GM23338 (cell line): Measurements from ENCODE around the gene PARVA. TPM values are rescaled to one million over a fixed set of nuclear protein-coding genes. Genes with fewer than 3 reads are reported as not detected.
"Not testable (repeated sequence)": the region's sequence is repeated elsewhere in the genome, so short reads cannot be mapped to it uniquely, and the experiment has no call there.

ENCODE experiments used
- ATAC-seq: fragments of 200-7000 bp; cut with Tn5 transposase; 3 replicates; pipeline ENCODE4 v1.9.1; 2020
- DNase-seq: peaks from one replicate; pipeline ENCODE4 v3.0.0-alpha.2; 2015; ENCODE audit warnings: low spot score
- H2AFZ ChIP-seq: fragments of 200-600 bp; sonication (generic); 2 replicates; pipeline ENCODE4 v1.8.0; 2016; ENCODE audit warnings: antibody characterized with exemption, mild to moderate bottlenecking, moderate library complexity
- H3F3A ChIP-seq: fragments of 200-600 bp; sonication (generic); replicated peaks from 2 replicates; pipeline ENCODE4 v1.8.0; 2017; ENCODE audit warnings: antibody characterized with exemption, mixed run types, low read depth
- H3K27ac ChIP-seq: fragments of 200-600 bp; sonication (generic); 2 replicates; pipeline ENCODE4 v1.6.1; 2016; ENCODE audit warnings: low read depth
- H3K27me3 ChIP-seq: fragments of 200-600 bp; sonication (generic); 2 replicates; pipeline ENCODE4 v1.8.0; 2016; ENCODE audit warnings: mild to moderate bottlenecking, mixed run types, moderate library complexity; ENCODE audit not compliant: insufficient read depth
- H3K36me3 ChIP-seq: fragments of 200-600 bp; sonication (generic); 2 replicates; pipeline ENCODE4 v1.8.0; 2016; ENCODE audit warnings: mild to moderate bottlenecking; ENCODE audit not compliant: insufficient read depth
- H3K4me1 ChIP-seq: fragments of 200-600 bp; sonication (generic); 2 replicates; pipeline ENCODE4 v1.8.0; 2016; ENCODE audit warnings: mild to moderate bottlenecking, moderate library complexity; ENCODE audit not compliant: insufficient read depth
- H3K4me2 ChIP-seq: fragments of 200-600 bp; sonication (generic); 2 replicates; pipeline ENCODE4 v1.7.1; 2017; ENCODE audit warnings: mixed run types
- H3K4me3 ChIP-seq: fragments of 200-600 bp; sonication (generic); 2 replicates; pipeline ENCODE4 v1.6.1; 2016; ENCODE audit warnings: mixed run types
- H3K79me2 ChIP-seq: fragments of 200-600 bp; sonication (generic); replicated peaks from 2 replicates; pipeline ENCODE4 v1.8.0; 2017; ENCODE audit warnings: mild to moderate bottlenecking; ENCODE audit not compliant: insufficient read depth
- H3K9me2 ChIP-seq: fragments of 200-600 bp; sonication (generic); 2 replicates; pipeline ENCODE4 v1.8.0; 2017; ENCODE audit not compliant: insufficient read depth
- H4K20me1 ChIP-seq: fragments of 200-600 bp; sonication (generic); replicated peaks from 2 replicates; pipeline ENCODE4 v1.8.0; 2017; ENCODE audit warnings: mild to moderate bottlenecking; ENCODE audit not compliant: insufficient read depth
- H3K27ac Mint-ChIP-seq: 2 replicates; pipeline ENCODE4 v1.8.0; 2020; ENCODE audit warnings: inconsistent platforms, mild to moderate bottlenecking, moderate library complexity, mixed read lengths
- H3K27me3 Mint-ChIP-seq: 3 replicates; pipeline ENCODE4 v1.8.0; 2022; ENCODE audit warnings: low read depth, mild to moderate bottlenecking, moderate library complexity, mixed read lengths, inconsistent platforms; ENCODE audit not compliant: insufficient read depth, poor library complexity
- H3K36me3 Mint-ChIP-seq: 3 replicates; pipeline ENCODE4 v1.8.0; 2021; ENCODE audit warnings: low read depth, mild to moderate bottlenecking, inconsistent platforms, moderate library complexity, mixed read lengths
- H3K4me1 Mint-ChIP-seq: 3 replicates; pipeline ENCODE4 v1.8.0; 2020; ENCODE audit warnings: mild to moderate bottlenecking, inconsistent platforms, mixed read lengths
- H3K4me3 Mint-ChIP-seq: 3 replicates; pipeline ENCODE4 v1.8.0; 2021; ENCODE audit warnings: moderate library complexity, mild to moderate bottlenecking, inconsistent platforms, mixed read lengths
- H3K9me3 Mint-ChIP-seq: 3 replicates; pipeline ENCODE4 v1.8.0; 2020; ENCODE audit warnings: moderate library complexity, mild to moderate bottlenecking, inconsistent platforms, mixed read lengths
- EZH2 ChIP-seq: fragments of 200-600 bp; sonication (generic); IDR thresholded peaks from one replicate; pipeline ENCODE4 v1.8.0; 2017; ENCODE audit warnings: antibody characterized with exemption, mild to moderate bottlenecking, low read depth; ENCODE audit not compliant: unreplicated experiment
- EZH2phosphoT487 ChIP-seq: fragments of 200-600 bp; sonication (generic); IDR thresholded peaks from one replicate; pipeline ENCODE4 v1.8.1; 2018; ENCODE audit warnings: antibody characterized with exemption; ENCODE audit not compliant: unreplicated experiment
- JUNB ChIP-seq: IDR thresholded peaks from one replicate; pipeline ENCODE4 v1.6.1; 2016; ENCODE audit warnings: antibody characterized with exemption; ENCODE audit not compliant: unreplicated experiment
- NANOG ChIP-seq: IDR thresholded peaks from 2 replicates; pipeline ENCODE4 v1.6.1; 2016; ENCODE audit warnings: antibody characterized with exemption, borderline replicate concordance
- POLR2AphosphoS5 ChIP-seq: IDR thresholded peaks from 2 replicates; pipeline ENCODE4 v1.6.1; 2016; ENCODE audit warnings: antibody characterized with exemption, low read depth
- STAT1 ChIP-seq: IDR thresholded peaks from one replicate; pipeline ENCODE4 v1.6.1; 2016; ENCODE audit warnings: antibody characterized with exemption; ENCODE audit not compliant: unreplicated experiment
- ZNF114 ChIP-seq: fragments of 250-450 bp; sonication (Bioruptor Pico); IDR thresholded peaks from 2 replicates; pipeline ENCODE4 v1.5.0; 2020; ENCODE audit warnings: mild to moderate bottlenecking, moderate library complexity
- ZNF331 ChIP-seq: fragments of 250-450 bp; sonication (Bioruptor Pico); IDR thresholded peaks from 2 replicates; pipeline ENCODE4 v1.5.0; 2020; ENCODE audit warnings: low read depth, mild to moderate bottlenecking, moderate library complexity
- polyA plus RNA-seq: library from polyadenylated mRNA; unstranded; fragments of >200 nt; fragmentation: Nextera tagmentation; extraction: Ambion mirVana; gene quantifications from 2 replicates; pipeline ENCODE4 v1.2.1, GENCODE V29; 2016
- total RNA-seq: library from RNA; depleted of rRNA; stranded (reverse); fragments of >200 nt; shearing (Covaris generic); gene quantifications from 2 replicates; pipeline ENCODE4 v1.2.3, GENCODE V29; 2014
- TF ChIP-seq, protein P1 (sequence below): fragments of 250-450 bp; sonication (Bioruptor Pico); IDR thresholded peaks from 2 replicates; pipeline ENCODE4 v1.5.0; 2020; ENCODE audit warnings: mild to moderate bottlenecking, moderate library complexity
- TF ChIP-seq, protein P2 (sequence below): IDR thresholded peaks from 2 replicates; pipeline ENCODE4 v1.6.1; 2016; ENCODE audit warnings: antibody characterized with exemption
- TF ChIP-seq, protein P3 (sequence below), 2 experiments: fragments of 200-600 bp in 1 of 2; sonication (generic) in 1 of 2; conservative IDR thresholded peaks; 2 replicates each; pipeline versions ENCODE4 v1.5.1 to v1.6.1; 2016 to 2017; ENCODE audit warnings: antibody characterized with exemption in 2 of 2, low read depth in 2 of 2, mild to moderate bottlenecking in 2 of 2, moderate library complexity in 1 of 2

The PARVA gene
- total and polyA plus RNA-seq, 2 experiments from 2014 or later = 5.8 to 6.9 TPM

DNA sequence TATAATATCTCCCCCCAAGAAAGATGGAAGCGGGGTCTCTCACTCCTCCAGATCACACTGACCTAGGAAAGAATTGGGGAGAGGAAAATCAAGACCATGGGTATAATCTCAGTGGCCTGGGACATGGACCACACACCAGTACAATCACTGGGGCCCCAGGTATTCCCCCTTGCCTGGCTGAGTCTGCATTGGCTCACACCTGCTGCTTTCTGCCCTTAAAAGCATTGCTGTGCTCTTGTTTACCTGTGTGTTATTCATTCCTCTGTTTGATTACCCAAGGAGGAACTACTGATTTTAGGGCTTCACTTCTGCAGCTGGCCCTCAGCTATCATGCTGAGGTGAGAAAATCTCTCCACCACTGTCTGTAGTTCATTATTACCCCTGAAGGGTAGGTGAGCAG, 14.0 kb upstream of the PARVA start (continued):
- TF ChIP-seq, protein P1, sequence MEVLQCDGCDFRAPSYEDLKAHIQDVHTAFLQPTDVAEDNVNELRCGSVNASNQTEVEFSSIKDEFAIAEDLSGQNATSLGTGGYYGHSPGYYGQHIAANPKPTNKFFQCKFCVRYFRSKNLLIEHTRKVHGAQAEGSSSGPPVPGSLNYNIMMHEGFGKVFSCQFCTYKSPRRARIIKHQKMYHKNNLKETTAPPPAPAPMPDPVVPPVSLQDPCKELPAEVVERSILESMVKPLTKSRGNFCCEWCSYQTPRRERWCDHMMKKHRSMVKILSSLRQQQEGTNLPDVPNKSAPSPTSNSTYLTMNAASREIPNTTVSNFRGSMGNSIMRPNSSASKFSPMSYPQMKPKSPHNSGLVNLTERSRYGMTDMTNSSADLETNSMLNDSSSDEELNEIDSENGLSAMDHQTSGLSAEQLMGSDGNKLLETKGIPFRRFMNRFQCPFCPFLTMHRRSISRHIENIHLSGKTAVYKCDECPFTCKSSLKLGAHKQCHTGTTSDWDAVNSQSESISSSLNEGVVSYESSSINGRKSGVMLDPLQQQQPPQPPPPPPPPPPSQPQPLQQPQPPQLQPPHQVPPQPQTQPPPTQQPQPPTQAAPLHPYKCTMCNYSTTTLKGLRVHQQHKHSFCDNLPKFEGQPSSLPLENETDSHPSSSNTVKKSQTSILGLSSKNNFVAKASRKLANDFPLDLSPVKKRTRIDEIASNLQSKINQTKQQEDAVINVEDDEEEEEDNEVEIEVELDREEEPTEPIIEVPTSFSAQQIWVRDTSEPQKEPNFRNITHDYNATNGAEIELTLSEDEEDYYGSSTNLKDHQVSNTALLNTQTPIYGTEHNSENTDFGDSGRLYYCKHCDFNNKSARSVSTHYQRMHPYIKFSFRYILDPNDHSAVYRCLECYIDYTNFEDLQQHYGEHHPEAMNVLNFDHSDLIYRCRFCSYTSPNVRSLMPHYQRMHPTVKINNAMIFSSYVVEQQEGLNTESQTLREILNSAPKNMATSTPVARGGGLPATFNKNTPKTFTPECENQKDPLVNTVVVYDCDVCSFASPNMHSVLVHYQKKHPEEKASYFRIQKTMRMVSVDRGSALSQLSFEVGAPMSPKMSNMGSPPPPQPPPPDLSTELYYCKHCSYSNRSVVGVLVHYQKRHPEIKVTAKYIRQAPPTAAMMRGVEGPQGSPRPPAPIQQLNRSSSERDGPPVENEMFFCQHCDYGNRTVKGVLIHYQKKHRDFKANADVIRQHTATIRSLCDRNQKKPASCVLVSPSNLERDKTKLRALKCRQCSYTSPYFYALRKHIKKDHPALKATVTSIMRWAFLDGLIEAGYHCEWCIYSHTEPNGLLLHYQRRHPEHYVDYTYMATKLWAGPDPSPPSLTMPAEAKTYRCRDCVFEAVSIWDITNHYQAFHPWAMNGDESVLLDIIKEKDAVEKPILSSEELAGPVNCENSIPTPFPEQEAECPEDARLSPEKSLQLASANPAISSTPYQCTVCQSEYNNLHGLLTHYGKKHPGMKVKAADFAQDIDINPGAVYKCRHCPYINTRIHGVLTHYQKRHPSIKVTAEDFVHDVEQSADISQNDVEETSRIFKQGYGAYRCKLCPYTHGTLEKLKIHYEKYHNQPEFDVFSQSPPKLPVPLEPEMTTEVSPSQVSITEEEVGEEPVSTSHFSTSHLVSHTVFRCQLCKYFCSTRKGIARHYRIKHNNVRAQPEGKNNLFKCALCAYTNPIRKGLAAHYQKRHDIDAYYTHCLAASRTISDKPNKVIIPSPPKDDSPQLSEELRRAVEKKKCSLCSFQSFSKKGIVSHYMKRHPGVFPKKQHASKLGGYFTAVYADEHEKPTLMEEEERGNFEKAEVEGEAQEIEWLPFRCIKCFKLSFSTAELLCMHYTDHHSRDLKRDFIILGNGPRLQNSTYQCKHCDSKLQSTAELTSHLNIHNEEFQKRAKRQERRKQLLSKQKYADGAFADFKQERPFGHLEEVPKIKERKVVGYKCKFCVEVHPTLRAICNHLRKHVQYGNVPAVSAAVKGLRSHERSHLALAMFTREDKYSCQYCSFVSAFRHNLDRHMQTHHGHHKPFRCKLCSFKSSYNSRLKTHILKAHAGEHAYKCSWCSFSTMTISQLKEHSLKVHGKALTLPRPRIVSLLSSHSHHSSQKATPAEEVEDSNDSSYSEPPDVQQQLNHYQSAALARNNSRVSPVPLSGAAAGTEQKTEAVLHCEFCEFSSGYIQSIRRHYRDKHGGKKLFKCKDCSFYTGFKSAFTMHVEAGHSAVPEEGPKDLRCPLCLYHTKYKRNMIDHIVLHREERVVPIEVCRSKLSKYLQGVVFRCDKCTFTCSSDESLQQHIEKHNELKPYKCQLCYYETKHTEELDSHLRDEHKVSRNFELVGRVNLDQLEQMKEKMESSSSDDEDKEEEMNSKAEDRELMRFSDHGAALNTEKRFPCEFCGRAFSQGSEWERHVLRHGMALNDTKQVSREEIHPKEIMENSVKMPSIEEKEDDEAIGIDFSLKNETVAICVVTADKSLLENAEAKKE (CRISPR knock-in tag) = no peak
- no peak for TF ChIP-seq EZH2phosphoT487
- no peak for TF ChIP-seq NANOG
- TF ChIP-seq, protein P2, sequence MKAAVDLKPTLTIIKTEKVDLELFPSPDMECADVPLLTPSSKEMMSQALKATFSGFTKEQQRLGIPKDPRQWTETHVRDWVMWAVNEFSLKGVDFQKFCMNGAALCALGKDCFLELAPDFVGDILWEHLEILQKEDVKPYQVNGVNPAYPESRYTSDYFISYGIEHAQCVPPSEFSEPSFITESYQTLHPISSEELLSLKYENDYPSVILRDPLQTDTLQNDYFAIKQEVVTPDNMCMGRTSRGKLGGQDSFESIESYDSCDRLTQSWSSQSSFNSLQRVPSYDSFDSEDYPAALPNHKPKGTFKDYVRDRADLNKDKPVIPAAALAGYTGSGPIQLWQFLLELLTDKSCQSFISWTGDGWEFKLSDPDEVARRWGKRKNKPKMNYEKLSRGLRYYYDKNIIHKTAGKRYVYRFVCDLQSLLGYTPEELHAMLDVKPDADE = no peak
- no peak for TF ChIP-seq ZNF331 (CRISPR knock-in tag)
- TF ChIP-seq, protein P3, sequence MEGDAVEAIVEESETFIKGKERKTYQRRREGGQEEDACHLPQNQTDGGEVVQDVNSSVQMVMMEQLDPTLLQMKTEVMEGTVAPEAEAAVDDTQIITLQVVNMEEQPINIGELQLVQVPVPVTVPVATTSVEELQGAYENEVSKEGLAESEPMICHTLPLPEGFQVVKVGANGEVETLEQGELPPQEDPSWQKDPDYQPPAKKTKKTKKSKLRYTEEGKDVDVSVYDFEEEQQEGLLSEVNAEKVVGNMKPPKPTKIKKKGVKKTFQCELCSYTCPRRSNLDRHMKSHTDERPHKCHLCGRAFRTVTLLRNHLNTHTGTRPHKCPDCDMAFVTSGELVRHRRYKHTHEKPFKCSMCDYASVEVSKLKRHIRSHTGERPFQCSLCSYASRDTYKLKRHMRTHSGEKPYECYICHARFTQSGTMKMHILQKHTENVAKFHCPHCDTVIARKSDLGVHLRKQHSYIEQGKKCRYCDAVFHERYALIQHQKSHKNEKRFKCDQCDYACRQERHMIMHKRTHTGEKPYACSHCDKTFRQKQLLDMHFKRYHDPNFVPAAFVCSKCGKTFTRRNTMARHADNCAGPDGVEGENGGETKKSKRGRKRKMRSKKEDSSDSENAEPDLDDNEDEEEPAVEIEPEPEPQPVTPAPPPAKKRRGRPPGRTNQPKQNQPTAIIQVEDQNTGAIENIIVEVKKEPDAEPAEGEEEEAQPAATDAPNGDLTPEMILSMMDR (conservative IDR thresholded peaks at IDR 0.05; ENCODE audit: low read depth in 2 of 2) = no peak
- TF ChIP-seq POLR2AphosphoS5 = no peak
- no peak for TF ChIP-seq EZH2
- TF ChIP-seq JUNB = no peak
- no peak for TF ChIP-seq ZNF114 (CRISPR knock-in tag)
- no peak for TF ChIP-seq STAT1

DNA sequence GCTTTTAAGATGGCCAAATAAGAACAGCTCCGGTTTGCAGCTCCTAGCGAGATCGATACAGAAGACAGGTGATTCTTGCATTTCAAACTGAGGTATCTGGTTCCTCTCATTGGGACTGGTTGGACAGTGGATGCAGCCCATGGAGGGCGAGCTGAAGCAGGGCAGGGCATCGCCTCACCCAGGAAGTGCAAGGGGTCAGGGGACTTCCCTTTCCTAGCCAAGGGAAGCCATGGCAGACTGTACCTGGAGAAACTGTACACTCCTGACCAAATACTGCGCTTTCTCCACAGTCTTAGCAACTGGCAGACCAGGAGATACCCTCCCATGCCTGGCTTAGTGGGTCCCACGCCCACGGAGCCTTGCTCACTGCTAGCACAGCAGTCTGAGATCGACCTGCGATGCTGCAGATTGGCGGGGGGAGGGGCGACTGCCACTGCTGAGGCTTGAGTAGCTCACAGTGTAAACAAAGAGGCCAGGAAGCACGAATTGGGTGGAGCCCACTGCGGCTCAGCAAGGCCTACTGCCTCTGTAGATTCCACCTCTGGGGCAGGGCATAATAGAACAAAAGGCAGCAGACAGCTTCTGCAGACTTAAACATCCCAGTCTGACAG, 11.3 kb upstream of the PARVA start:
- not testable (repeated sequence) for H3K9me2 ChIP-seq, H3K27me3 Mint-ChIP-seq, H3K79me2 ChIP-seq, H3K27me3 ChIP-seq, H3K36me3 ChIP-seq, H3F3A ChIP-seq, H3K27ac Mint-ChIP-seq, H3K27ac ChIP-seq, H4K20me1 ChIP-seq, H3K4me3 Mint-ChIP-seq
- peak; percentile 72 for ATAC-seq
- DNase-seq = peak; percentile 81
- Mint-ChIP-seq H3K36me3 (peaks cover 14% of the 10 kb centered on the region; the same call in 2 of the 3 replicates), H3K4me1 (peaks cover 24% of the 10 kb centered on the region; the same call in 2 of the 3 replicates), H3K9me3 (peaks cover 21% of the 10 kb centered on the region)
- Histone ChIP-seq H3K4me1 (peaks cover 13% of the 10 kb centered on the region), H2AFZ (peak overlapping the region; percentile 80; the same call in 1 of the 2 replicates), H3K4me3 (peak overlapping the region; percentile 34), H3K4me2 (peak overlapping the region; percentile 66)

DNA sequence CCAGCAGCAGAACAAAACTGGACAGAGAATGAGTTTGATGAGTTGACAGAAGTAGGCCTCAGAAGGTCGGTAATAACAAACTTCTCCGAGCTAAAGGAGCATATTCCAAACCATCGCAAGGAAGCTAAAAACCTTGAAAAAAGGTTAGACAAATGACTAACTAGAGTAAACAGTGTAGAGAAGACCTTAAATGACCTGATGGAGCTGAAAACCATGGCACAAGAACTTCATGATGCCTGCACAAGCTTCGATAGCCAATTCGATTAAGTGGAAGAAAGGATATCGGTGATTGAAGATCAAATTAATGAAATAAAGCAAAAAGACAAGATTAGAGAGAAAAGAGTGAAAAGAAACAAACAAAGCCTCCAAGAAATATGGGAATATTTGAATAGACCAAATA, 10.3 kb upstream of the PARVA start:
- not testable (repeated sequence) for H3K27me3 ChIP-seq, ATAC-seq, H3K4me3 Mint-ChIP-seq, H4K20me1 ChIP-seq, H3K27me3 Mint-ChIP-seq, H3F3A ChIP-seq, H3K9me2 ChIP-seq, H3K27ac Mint-ChIP-seq, H2AFZ ChIP-seq, H3K4me3 ChIP-seq, H3K27ac ChIP-seq, H3K36me3 ChIP-seq, DNase-seq, H3K79me2 ChIP-seq
- Mint-ChIP-seq H3K4me1 (peaks cover 19% of the 10 kb centered on the region; the same call in 2 of the 3 replicates), H3K9me3 (peaks cover 24% of the 10 kb centered on the region), H3K36me3 (peaks cover 14% of the 10 kb centered on the region; the same call in 2 of the 3 replicates)
- peaks cover 13% of the 10 kb centered on the region for H3K4me1 ChIP-seq
- H3K4me2 ChIP-seq = peak overlapping the region; percentile 66; the same call in 1 of the 2 replicates
